GM10266 (cell line): ENCODE data around the gene NRCAM.

Source experiments
- DNase-seq: peaks from one replicate; pipeline ENCODE4 v3.0.0; 2012; ENCODE audit errors: extremely low spot score
- CTCF ChIP-seq: IDR thresholded peaks from 2 replicates; pipeline ENCODE4 v1.5.1; 2012; ENCODE audit warnings: mild to moderate bottlenecking, low read depth; ENCODE audit not compliant: control insufficient read depth, insufficient read depth; ENCODE audit errors: missing control alignments

NRCAM gene

DNA sequence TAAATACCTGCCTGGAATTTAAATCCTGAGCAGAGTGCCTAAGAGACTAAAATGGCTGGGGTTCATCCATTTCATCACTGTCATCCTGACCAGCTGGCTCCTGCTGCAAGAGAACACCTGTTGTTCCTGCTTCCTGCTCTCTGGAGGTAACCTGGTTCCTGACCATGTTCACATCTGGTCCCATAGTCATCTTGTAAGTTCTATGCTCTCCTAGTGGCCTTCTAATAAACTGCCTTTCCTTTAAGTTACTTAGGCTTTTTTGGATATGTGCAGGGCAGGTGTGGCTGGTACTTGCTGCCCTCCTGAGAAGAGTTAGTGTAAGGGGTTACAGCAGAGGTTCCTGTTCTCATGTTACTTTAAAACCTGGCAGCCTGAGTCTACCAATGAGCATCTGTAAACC is 80.0 kb downstream of the NRCAM start:
- TF ChIP-seq CTCF, result no peak
- DNase-seq, result no peak

DNA sequence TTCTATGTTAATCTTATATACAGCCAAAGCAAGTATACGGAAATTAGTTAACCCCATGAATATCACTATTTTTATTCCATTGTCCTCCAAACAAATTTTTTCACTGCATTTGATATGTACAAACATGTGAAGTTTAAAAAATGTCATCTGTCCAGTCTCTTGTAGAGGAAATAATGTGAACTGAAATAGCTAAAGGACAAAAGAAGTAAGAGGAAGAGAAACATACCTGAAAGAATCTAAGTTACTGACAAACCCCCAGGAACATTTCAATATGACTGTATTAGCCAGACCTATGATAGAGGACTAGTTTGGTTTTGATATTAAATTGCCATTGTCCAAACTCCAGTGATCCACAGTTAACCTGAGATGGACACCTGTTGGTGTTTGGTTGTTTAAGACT is 80.6 kb downstream of the NRCAM start:
- no peak for TF ChIP-seq CTCF
- DNase-seq, result no peak

- DNase-seq, result no peak
- TF ChIP-seq CTCF, result no peak
Observed at GRCh38 chr7:108374899-108375298, 81.3 kb downstream of the NRCAM start.

GRCh38 chr7:108372618-108373017 is 83.6 kb downstream of the NRCAM start:
- no peak for DNase-seq
- no peak for TF ChIP-seq CTCF

GRCh38 chr7:108370616-108371015 is 85.6 kb downstream of the NRCAM start:
- no peak for TF ChIP-seq CTCF
- no peak for DNase-seq

DNA sequence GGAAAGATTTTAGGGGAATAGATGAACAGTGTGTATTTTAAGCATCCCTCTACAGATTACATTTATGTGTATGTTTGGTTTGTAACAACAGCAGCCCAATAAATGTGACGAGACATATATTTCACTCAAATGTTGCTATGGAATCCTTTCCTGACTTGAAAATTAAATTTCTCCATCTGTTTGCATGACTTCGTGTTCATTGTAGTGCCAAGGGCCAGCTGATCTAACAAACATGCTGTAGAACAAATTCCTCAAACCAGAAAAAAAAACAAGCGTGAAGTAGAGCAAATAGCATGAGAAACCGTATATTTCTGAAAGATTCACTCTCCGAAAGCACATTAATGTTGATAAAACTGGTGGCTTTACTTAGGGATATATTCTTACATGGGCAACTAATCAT is 87.8 kb downstream of the NRCAM start:
- no peak for TF ChIP-seq CTCF

GRCh38 chr7:108367946-108368345 is 88.3 kb downstream of the NRCAM start:
- no peak for TF ChIP-seq CTCF
- no peak for DNase-seq

More for the DNA sequence above, 87.8 kb downstream of the NRCAM start:
- DNase-seq, result no peak
